Kasumi-1 (cell line): ENCODE measurements around the gene HECTD4.
"Not testable (repeated sequence)": the region's sequence is repeated elsewhere in the genome, so short reads cannot be mapped to it uniquely, and the experiment has no call there.

Experiments
- DNase-seq, 2 experiments: peaks; one replicate each; lab custom pipeline; 2025; lab: John Stamatoyannopoulos, UW

The HECTD4 gene

GRCh38 chr12:112353393-112353792 is 28.8 kb downstream of the HECTD4 start:
- DNase-seq, result no peak

GRCh38 chr12:112352921-112353320 is 29.3 kb downstream of the HECTD4 start:
- no peak for DNase-seq

GRCh38 chr12:112350593-112351592 is 31.3 kb downstream of the HECTD4 start:
- DNase-seq, result no peak

GRCh38 chr12:112349431-112349830 is 32.8 kb downstream of the HECTD4 start:
- DNase-seq, result no peak

- not testable (repeated sequence) for DNase-seq
Observed at GRCh38 chr12:112348926-112349325, 33.3 kb downstream of the HECTD4 start.

GRCh38 chr12:112347581-112347982 is 34.6 kb downstream of the HECTD4 start:
- peak in 1 of 2 experiments; percentile 8 for DNase-seq

- no peak for DNase-seq
Observed at GRCh38 chr12:112346194-112346593, 36.0 kb downstream of the HECTD4 start.

- no peak for DNase-seq
Observed at GRCh38 chr12:112344220-112344619, 38.0 kb downstream of the HECTD4 start.

GRCh38 chr12:112342587-112342986 is 39.6 kb downstream of the HECTD4 start:
- no peak for DNase-seq

- DNase-seq, result no peak
Observed at GRCh38 chr12:112341046-112341825, 41.0 kb downstream of the HECTD4 start.

- DNase-seq, result no peak
Observed at GRCh38 chr12:112340230-112340629, 42.0 kb downstream of the HECTD4 start.

- DNase-seq, result not testable (repeated sequence)
Observed at GRCh38 chr12:112334999-112335398, 47.2 kb downstream of the HECTD4 start.

- no peak for DNase-seq
Observed at GRCh38 chr12:112333019-112333418, 49.2 kb downstream of the HECTD4 start.

- DNase-seq, result peak; percentile 73 to 77
Observed at GRCh38 chr12:112331886-112332285, 50.3 kb downstream of the HECTD4 start.

GRCh38 chr12:112330706-112331105 is 51.5 kb downstream of the HECTD4 start:
- DNase-seq, result no peak

GRCh38 chr12:112328456-112329124 is 53.6 kb downstream of the HECTD4 start:
- DNase-seq, result no peak

- DNase-seq, result no peak
Observed at GRCh38 chr12:112327209-112327938, 54.9 kb downstream of the HECTD4 start.

GRCh38 chr12:112325622-112326207 is 56.5 kb downstream of the HECTD4 start:
- DNase-seq, result no peak

GRCh38 chr12:112325157-112325556 is 57.1 kb downstream of the HECTD4 start:
- DNase-seq, result no peak

GRCh38 chr12:112322882-112323547 is 59.2 kb downstream of the HECTD4 start:
- DNase-seq, result no peak

- no peak for DNase-seq
Observed at GRCh38 chr12:112322441-112322840, 59.8 kb downstream of the HECTD4 start.
